PC-3 (cell line): ENCODE data around the gene FCN2.

Experiments used
- EZH2 ChIP-seq: fragments of 300-600 bp; sonication (generic); IDR thresholded peaks from one replicate; pipeline ENCODE4 v1.6.1; 2017; ENCODE audit warnings: antibody characterized with exemption, mild to moderate bottlenecking, low read length; ENCODE audit not compliant: unreplicated experiment
- EZH2phosphoT487 ChIP-seq: fragments of 300-600 bp; sonication (generic); IDR thresholded peaks from 2 replicates; pipeline ENCODE4 v1.6.1; 2018; ENCODE audit warnings: mild to moderate bottlenecking, antibody characterized with exemption, low read length, borderline replicate concordance
- TF ChIP-seq, protein P1 (sequence below): fragments of 300-600 bp; sonication (generic); conservative IDR thresholded peaks from 2 replicates; pipeline ENCODE4 v1.5.1; 2017; ENCODE audit warnings: antibody characterized with exemption, low read depth, mild to moderate bottlenecking, low read length

GRCh38 chr9:134899818-134900217 is 19.2 kb downstream of the FCN2 start:
- TF ChIP-seq, protein P1, sequence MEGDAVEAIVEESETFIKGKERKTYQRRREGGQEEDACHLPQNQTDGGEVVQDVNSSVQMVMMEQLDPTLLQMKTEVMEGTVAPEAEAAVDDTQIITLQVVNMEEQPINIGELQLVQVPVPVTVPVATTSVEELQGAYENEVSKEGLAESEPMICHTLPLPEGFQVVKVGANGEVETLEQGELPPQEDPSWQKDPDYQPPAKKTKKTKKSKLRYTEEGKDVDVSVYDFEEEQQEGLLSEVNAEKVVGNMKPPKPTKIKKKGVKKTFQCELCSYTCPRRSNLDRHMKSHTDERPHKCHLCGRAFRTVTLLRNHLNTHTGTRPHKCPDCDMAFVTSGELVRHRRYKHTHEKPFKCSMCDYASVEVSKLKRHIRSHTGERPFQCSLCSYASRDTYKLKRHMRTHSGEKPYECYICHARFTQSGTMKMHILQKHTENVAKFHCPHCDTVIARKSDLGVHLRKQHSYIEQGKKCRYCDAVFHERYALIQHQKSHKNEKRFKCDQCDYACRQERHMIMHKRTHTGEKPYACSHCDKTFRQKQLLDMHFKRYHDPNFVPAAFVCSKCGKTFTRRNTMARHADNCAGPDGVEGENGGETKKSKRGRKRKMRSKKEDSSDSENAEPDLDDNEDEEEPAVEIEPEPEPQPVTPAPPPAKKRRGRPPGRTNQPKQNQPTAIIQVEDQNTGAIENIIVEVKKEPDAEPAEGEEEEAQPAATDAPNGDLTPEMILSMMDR: no peak
- TF ChIP-seq EZH2phosphoT487: no peak
- no peak for TF ChIP-seq EZH2
